Panc1 (cell line): ENCODE measurements around the gene CNOT1. TPM values are rescaled to one million over a fixed set of nuclear protein-coding genes. Genes with fewer than 3 reads are reported as not detected.
A peak's percentile ranks its signal among the peaks of the same experiment; 100 is the strongest.

Experiments used
- ATAC-seq: fragments of 200-7000 bp; cut with Tn5 transposase; 2 replicates; pipeline ENCODE4 v1.9.1; 2020; ENCODE audit warnings: mild to moderate bottlenecking, moderate library complexity
- Bru-seq: library from RNA; stranded (reverse); fragments of 400-500 nt; gene quantifications from one replicate; lab custom pipeline; 2021; lab: Mats Ljungman, UMichigan
- BruChase-seq, 2 experiments: library from RNA; stranded (reverse); fragments of 400-500 nt; gene quantifications; one replicate each; lab custom pipeline; 2021; lab: Mats Ljungman, UMichigan
- BruUV-seq: library from RNA; stranded (reverse); fragments of 400-500 nt; replicated peaks from 2 replicates; lab custom pipeline; 2021; lab: Mats Ljungman, UMichigan
- CTCF ChIA-PET: fragments of 300-600 bp; sonication (Branson Sonifier 250); formaldehyde crosslinking; loops from one replicate; lab custom pipeline; 2022; ENCODE audit warnings: antibody characterized with exemption; lab: Charles Lee
- POLR2A ChIA-PET: fragments of 300-600 bp; sonication (Branson Sonifier 250); formaldehyde crosslinking; loops from one replicate; lab custom pipeline; 2022; ENCODE audit warnings: antibody characterized with exemption; lab: Charles Lee
- DNase-seq: peaks from one replicate; pipeline ENCODE4 v3.0.0-alpha.2; 2010; ENCODE audit warnings: low read depth, low spot score
- H3K27ac ChIP-seq: 2 replicates; pipeline ENCODE4 v1.5.1; 2011; ENCODE audit warnings: mild to moderate bottlenecking, low read length, inconsistent platforms
- H3K27me3 ChIP-seq: fragments of 200-500 bp; sonication (Bioruptor generic); 2 replicates; pipeline ENCODE4 v1.6.0; 2014; ENCODE audit warnings: low read length, inconsistent platforms; ENCODE audit not compliant: control insufficient read depth, insufficient read depth
- H3K36me3 ChIP-seq: fragments of 200-500 bp; sonication (Bioruptor generic); 2 replicates; pipeline ENCODE4 v1.5.1; 2014; ENCODE audit warnings: inconsistent platforms, mild to moderate bottlenecking, low read length, moderate library complexity; ENCODE audit not compliant: control insufficient read depth, insufficient read depth
- H3K4me1 ChIP-seq: 2 replicates; pipeline ENCODE4 v1.5.1; 2011; ENCODE audit warnings: inconsistent platforms, mild to moderate bottlenecking, low read length, moderate library complexity; ENCODE audit not compliant: control insufficient read depth, insufficient read depth
- H3K4me3 ChIP-seq, 2 experiments: 2 replicates each; pipeline ENCODE4 v1.5.1; 2011 to 2012; ENCODE audit warnings: low read depth in 2 of 2, low read length in 2 of 2, mild to moderate bottlenecking in 2 of 2, inconsistent platforms in 1 of 2, moderate library complexity in 1 of 2
- H3K9me3 ChIP-seq: fragments of 200-500 bp; sonication (Bioruptor generic); 2 replicates; pipeline ENCODE4 v1.5.1; 2014; ENCODE audit warnings: low read depth, mild to moderate bottlenecking, inconsistent platforms, low read length, moderate library complexity; ENCODE audit not compliant: control insufficient read depth, insufficient read depth
- POLR2AphosphoS5 ChIP-seq: IDR thresholded peaks from 2 replicates; pipeline ENCODE4 v1.6.1; 2012; ENCODE audit warnings: mild to moderate bottlenecking, low read depth, low read length, moderate library complexity
- SIN3A ChIP-seq: IDR thresholded peaks from 2 replicates; pipeline ENCODE4 v1.6.1; 2012; ENCODE audit warnings: low read depth, mild to moderate bottlenecking, low read length, moderate library complexity, borderline replicate concordance; ENCODE audit not compliant: insufficient read depth
- TCF7L2 ChIP-seq: IDR thresholded peaks from 2 replicates; pipeline ENCODE4 v1.6.1; 2011; ENCODE audit warnings: mild to moderate bottlenecking, low read depth, low read length, inconsistent platforms
- in situ Hi-C: cut with HindIII; loops from 2 replicates; pipeline ENCODE4 v1.10.0; 2016; ENCODE audit warnings: low sequenced_read_pairs, low pct_unique_long_range_greater_than_20kb
- intact Hi-C: fragments of 100-400 bp; cut with micrococcal nuclease; formaldehyde crosslinking; loops from one replicate; pipeline ENCODE4 v1.10.0; 2022; ENCODE audit not compliant: unreplicated experiment
- long read RNA-seq: library from polyadenylated mRNA; unstranded; transcript quantifications from one replicate; pipeline ENCODE4 v2.0.0, GENCODE V29; 2021; ENCODE audit not compliant: unreplicated experiment
- polyA plus RNA-seq: library from polyadenylated mRNA; unstranded; fragments of >200 nt; gene quantifications from one replicate; pipeline ENCODE4 v1.2.1, GENCODE V29; 2012; ENCODE audit warnings: missing spikeins; ENCODE audit not compliant: insufficient read length
- total RNA-seq: library from RNA; stranded (reverse); gene quantifications from one replicate; pipeline ENCODE4 v1.2.1, GENCODE V29; 2021; ENCODE audit not compliant: unreplicated experiment
- TF ChIP-seq, protein P1 (sequence below), 2 experiments: IDR thresholded peaks; 2 replicates each; pipeline ENCODE4 v1.6.1; 2011 to 2012; ENCODE audit warnings: low read depth in 2 of 2, control low read depth in 1 of 2, low read length in 1 of 2, mild to moderate bottlenecking in 1 of 2, moderate library complexity in 1 of 2; ENCODE audit not compliant: insufficient read depth in 1 of 2
- TF ChIP-seq, protein P2 (sequence below): fragments of 450-650 bp; IDR thresholded peaks from 2 replicates; pipeline ENCODE4 v1.5.1; 2017; ENCODE audit warnings: mild to moderate bottlenecking

The CNOT1 gene
- 170 TPM for total RNA-seq
- polyA plus RNA-seq: 112 TPM
- Bru-seq, nascent RNA: percentile 92 among the genes with signal in this experiment
- percentile 89 among the genes with signal in this experiment for BruChase-seq, experiment 1, labeled RNA remaining after a 2-hour chase
- BruChase-seq, experiment 2, labeled RNA remaining after a 6-hour chase: percentile 95 among the genes with signal in this experiment
- long read RNA-seq, full-length matches to known transcripts: 23 of 59 reads
- long read RNA-seq, partial matches to known transcripts: 27 of 59 reads
- long read RNA-seq, other reads (novel, unspliced or antisense): 9 of 59 reads

DNA sequence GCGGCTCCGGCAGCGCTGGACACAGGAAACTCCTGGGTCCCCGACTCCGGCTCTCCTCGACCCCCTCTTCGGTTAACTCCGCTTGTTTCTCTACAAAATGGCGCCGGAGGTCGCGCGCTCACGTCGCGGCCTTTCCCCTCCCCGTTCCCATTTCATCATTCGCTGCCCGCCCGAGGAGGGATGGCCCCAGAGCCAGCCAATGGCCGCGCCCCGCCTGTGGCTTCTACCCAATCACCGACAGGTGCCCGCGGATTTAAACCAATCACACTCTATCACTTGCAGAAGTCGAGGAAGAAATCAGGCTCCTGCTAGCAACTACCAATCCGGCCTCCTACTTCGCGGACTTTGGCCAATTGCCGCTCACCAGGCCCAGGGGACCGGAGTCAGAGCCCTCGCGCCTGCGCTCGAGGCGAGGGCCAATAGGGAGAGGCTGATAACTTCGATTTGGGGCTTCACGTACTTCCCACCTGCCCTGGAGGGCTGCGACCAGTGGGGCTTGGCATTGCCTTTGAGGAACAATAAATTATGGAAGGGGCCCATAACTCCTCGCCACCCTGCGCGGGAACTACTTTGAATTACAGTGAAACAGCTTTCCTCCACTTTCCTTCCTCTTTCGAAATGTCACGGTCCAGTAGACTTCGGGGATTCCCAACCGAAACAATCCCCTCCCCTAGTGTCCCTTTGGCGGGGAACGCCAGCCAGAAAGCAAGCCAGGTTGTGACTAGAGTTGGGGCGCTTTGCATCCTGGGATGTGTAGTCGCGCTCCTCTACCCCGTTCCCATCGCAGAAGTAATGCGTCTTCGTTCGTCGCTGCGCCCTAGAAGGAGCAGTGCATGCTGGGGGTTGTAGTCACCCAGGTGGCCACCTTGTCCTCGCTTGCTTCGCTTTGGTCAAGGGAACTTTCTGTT, at the start of gene CNOT1:
CNOT1 (minus strand) TSS at position 94 of the 908 bp plus-strand sequence. CDS start 30,489 bp downstream, outside the sequence.
- no TSS peak for BruUV-seq
- no peaks in the 10 kb centered on the region; the same call in 1 of the 2 replicates for H3K36me3 ChIP-seq
- intact Hi-C loops: no loop called here
- H3K27ac ChIP-seq: peak within 1 kb of the TSS; percentile 97
- ChIA-PET POLR2A (no interaction called here), CTCF (no interaction called here)
- DNase-seq (peak; percentile 90), ATAC-seq (peak; percentile 94)
- TF ChIP-seq, protein P1, sequence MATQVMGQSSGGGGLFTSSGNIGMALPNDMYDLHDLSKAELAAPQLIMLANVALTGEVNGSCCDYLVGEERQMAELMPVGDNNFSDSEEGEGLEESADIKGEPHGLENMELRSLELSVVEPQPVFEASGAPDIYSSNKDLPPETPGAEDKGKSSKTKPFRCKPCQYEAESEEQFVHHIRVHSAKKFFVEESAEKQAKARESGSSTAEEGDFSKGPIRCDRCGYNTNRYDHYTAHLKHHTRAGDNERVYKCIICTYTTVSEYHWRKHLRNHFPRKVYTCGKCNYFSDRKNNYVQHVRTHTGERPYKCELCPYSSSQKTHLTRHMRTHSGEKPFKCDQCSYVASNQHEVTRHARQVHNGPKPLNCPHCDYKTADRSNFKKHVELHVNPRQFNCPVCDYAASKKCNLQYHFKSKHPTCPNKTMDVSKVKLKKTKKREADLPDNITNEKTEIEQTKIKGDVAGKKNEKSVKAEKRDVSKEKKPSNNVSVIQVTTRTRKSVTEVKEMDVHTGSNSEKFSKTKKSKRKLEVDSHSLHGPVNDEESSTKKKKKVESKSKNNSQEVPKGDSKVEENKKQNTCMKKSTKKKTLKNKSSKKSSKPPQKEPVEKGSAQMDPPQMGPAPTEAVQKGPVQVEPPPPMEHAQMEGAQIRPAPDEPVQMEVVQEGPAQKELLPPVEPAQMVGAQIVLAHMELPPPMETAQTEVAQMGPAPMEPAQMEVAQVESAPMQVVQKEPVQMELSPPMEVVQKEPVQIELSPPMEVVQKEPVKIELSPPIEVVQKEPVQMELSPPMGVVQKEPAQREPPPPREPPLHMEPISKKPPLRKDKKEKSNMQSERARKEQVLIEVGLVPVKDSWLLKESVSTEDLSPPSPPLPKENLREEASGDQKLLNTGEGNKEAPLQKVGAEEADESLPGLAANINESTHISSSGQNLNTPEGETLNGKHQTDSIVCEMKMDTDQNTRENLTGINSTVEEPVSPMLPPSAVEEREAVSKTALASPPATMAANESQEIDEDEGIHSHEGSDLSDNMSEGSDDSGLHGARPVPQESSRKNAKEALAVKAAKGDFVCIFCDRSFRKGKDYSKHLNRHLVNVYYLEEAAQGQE (IDR thresholded peaks at IDR 0.05; ENCODE audit: insufficient read depth in 1 of 2, low read depth in 2 of 2, low read length in 1 of 2): 0 out of 4 replicates have a peak, but pooled peaks of 1 of the 2 experiments have one; percentile 1
- TF ChIP-seq, protein P2, sequence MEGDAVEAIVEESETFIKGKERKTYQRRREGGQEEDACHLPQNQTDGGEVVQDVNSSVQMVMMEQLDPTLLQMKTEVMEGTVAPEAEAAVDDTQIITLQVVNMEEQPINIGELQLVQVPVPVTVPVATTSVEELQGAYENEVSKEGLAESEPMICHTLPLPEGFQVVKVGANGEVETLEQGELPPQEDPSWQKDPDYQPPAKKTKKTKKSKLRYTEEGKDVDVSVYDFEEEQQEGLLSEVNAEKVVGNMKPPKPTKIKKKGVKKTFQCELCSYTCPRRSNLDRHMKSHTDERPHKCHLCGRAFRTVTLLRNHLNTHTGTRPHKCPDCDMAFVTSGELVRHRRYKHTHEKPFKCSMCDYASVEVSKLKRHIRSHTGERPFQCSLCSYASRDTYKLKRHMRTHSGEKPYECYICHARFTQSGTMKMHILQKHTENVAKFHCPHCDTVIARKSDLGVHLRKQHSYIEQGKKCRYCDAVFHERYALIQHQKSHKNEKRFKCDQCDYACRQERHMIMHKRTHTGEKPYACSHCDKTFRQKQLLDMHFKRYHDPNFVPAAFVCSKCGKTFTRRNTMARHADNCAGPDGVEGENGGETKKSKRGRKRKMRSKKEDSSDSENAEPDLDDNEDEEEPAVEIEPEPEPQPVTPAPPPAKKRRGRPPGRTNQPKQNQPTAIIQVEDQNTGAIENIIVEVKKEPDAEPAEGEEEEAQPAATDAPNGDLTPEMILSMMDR: no peak
- TF ChIP-seq SIN3A (0 out of 2 replicates have a peak, but pooled peaks have one; percentile 74), TCF7L2 (no peak), POLR2AphosphoS5 (peak; percentile 75)
- no peaks in the 10 kb centered on the region for H3K9me3 ChIP-seq
- 0 out of 2 replicates have a peak, but pooled peaks cover 2% of the 10 kb centered on the region for H3K4me1 ChIP-seq
- H3K4me3 ChIP-seq: peak within 1 kb of the TSS; percentile 83 to 91
- in situ Hi-C loops: no loop called here
- H3K27me3 ChIP-seq: no peaks in the 10 kb centered on the region

DNA sequence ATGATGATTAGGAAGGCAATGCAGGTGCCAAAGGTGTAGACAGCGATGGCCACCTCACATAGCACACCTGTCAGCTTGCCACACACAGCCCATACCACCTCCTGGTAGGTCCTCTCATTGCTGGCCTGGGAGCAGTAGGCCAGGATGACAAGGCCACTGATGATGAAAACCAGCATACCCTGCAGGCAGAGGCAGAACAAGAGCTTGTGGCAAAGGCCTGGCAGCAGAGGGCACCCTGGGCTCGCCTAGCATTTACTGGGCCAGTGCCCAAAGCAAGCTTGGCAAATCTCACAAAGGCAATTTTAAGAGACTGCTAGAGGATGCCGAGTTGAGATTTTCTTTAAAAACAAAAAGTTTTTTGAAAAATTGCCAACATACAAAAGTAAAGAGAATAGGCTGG, 49.1 kb upstream of the CNOT1 start:
- Histone ChIP-seq H3K27me3 (no peaks in the 10 kb centered on the region), H3K4me1 (peaks cover 4% of the 10 kb centered on the region), H3K36me3 (no peaks in the 10 kb centered on the region), H3K9me3 (no peaks in the 10 kb centered on the region), H3K27ac (no peak overlapping the region), H3K4me3 (no peak overlapping the region)
- no TSS peak for BruUV-seq
- CTCF ChIA-PET: no interaction called here
- DNase-seq: no peak
- in situ Hi-C loops: no loop called here
- POLR2A ChIA-PET: no interaction called here
- intact Hi-C loops: loop anchor here (5.0 kb wide), 1 partner anchor 79 kb away; no protein-coding TSS in a partner anchor
- ATAC-seq: peak; percentile 54; the same call in 1 of the 2 replicates
- TF ChIP-seq, protein P2: no peak
- TF ChIP-seq TCF7L2 (no peak), SIN3A (no peak), POLR2AphosphoS5 (no peak)
- TF ChIP-seq, protein P1 (IDR thresholded peaks at IDR 0.05; ENCODE audit: insufficient read depth in 1 of 2, low read depth in 2 of 2, low read length in 1 of 2): no peak
